ENCODE results near the gene CDH20.

Gene CDH20

DNA sequence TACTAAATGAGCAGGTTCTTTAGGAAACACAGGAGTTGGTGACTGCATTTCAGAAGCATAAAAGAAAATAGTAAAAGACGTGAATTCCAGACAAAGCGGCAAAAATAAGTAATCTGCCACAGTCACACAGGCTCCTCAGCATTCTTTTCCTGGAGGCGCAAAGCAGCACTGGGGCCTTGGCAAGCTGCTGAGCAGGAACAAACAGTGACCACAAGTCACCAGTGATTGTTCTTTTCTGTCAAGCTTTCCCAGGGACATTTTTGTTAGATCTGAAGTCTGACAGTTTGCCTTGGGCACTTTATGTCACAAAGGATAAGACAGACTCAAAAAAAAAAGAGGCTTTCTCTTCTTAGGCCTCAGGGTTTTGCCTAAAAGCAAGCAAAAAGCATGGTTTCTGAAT, 216.2 kb downstream of the CDH20 start:
- no peak overlapping the region for H3K4me3 ChIP-seq (ENCODE audit: low read length in 2 of 2)
- no peak overlapping the region for H3K27ac ChIP-seq (ENCODE audit: low read length)
- no peaks in the 10 kb centered on the region for H3K27me3 ChIP-seq (ENCODE audit: control insufficient read depth in 1 of 2, insufficient read depth in 2 of 2, low read length in 2 of 2)
- no peaks in the 10 kb centered on the region for H3K4me1 ChIP-seq (ENCODE audit: control insufficient read depth, insufficient read depth, low read length)
- no peak overlapping the region for H3K9ac ChIP-seq (ENCODE audit: low read length in 2 of 2)
- no peaks in the 10 kb centered on the region for H3K9me3 ChIP-seq (ENCODE audit: control insufficient read depth in 2 of 2, low read length in 2 of 2)
- H3K36me3 ChIP-seq (ENCODE audit: control insufficient read depth in 2 of 2, insufficient read depth in 2 of 2, low read length in 2 of 2) = no peaks in the 10 kb centered on the region

DNA sequence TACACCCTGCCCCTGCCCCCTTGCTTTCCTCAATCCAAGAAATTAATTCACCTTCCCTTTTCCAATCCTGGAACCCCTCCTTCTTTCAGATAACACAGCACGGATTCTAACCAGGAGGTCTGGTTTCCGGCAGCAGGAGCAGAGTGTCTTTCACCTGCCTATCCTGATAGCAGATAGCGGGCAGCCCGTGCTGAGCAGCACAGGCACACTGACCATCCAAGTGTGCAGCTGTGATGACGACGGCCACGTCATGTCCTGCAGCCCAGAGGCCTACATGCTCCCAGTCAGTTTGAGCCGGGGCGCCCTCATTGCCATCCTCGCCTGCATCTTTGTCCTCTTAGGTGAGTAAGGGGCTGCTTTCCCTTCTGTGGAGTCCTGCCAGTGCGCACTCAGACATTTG, 216.7 kb downstream of the CDH20 start:
- no peak overlapping the region for H3K27ac ChIP-seq (ENCODE audit: low read length)
- H3K4me3 ChIP-seq (ENCODE audit: low read length in 2 of 2) = no peak overlapping the region
- no peaks in the 10 kb centered on the region for H3K27me3 ChIP-seq (ENCODE audit: control insufficient read depth in 1 of 2, insufficient read depth in 2 of 2, low read length in 2 of 2)
- no peaks in the 10 kb centered on the region for H3K36me3 ChIP-seq (ENCODE audit: control insufficient read depth in 2 of 2, insufficient read depth in 2 of 2, low read length in 2 of 2)
- no peaks in the 10 kb centered on the region for H3K9me3 ChIP-seq (ENCODE audit: control insufficient read depth in 2 of 2, low read length in 2 of 2)
- H3K4me1 ChIP-seq (ENCODE audit: control insufficient read depth, insufficient read depth, low read length) = no peaks in the 10 kb centered on the region
- no peak overlapping the region for H3K9ac ChIP-seq (ENCODE audit: low read length in 2 of 2)

DNA sequence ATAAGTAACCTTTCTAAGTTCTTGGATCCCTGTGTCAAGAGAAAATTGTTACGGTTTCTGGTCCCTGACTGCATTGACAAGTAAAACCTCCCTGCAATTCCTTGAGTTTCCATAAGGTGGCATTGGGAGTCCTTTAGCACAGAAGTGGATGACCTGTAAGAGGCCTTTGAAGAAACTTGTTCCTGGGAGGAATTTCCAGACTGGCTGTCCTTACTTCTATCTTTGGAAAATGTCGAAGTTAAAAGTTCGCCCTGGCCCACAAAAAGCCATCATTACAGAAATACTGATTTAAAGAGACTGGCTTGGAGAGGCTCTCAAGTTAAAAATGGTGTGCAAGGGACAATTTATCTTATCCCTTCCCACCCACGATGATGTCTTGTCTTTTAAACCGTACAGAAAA, 218.4 kb downstream of the CDH20 start:
- H3K27me3 ChIP-seq (ENCODE audit: control insufficient read depth in 1 of 2, insufficient read depth in 2 of 2, low read length in 2 of 2) = no peaks in the 10 kb centered on the region
- H3K27ac ChIP-seq (ENCODE audit: low read length) = no peak overlapping the region
- no peaks in the 10 kb centered on the region for H3K9me3 ChIP-seq (ENCODE audit: control insufficient read depth in 2 of 2, low read length in 2 of 2)
- no peaks in the 10 kb centered on the region for H3K36me3 ChIP-seq (ENCODE audit: control insufficient read depth in 2 of 2, insufficient read depth in 2 of 2, low read length in 2 of 2)
- no peak overlapping the region for H3K9ac ChIP-seq (ENCODE audit: low read length in 2 of 2)
- no peak overlapping the region for H3K4me3 ChIP-seq (ENCODE audit: low read length in 2 of 2)
- H3K4me1 ChIP-seq (ENCODE audit: control insufficient read depth, insufficient read depth, low read length) = no peaks in the 10 kb centered on the region

DNA sequence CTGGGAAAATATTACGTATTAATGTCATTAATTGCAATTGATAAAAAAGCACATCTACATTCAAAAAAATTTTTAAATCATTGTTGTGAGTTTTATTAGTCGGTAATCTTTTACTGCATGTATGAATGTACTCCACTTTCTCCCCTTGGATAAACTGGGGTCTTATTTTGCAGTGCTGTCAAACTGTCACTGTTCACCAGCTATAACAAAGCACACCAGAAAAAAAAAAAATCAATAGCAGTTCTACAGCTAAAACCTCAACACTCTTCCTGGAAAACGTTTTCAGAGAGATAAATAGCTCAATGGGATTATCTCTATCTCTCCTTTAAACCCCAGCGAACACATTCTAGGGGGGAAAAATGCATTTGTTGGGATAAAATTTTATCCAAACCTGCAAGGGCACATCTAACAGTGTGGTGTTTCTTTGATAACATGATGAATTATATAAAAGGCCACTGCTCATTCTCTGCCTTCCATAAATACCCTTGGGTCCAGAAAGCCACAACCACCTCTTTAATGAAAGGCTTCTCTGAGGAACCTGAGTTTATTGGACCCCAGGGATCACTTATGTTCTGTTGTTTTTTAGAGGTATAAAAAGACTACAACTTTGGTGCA, 219.9 kb downstream of the CDH20 start:
- Histone ChIP-seq H3K4me1 (ENCODE audit: control insufficient read depth, insufficient read depth, low read length) (no peaks in the 10 kb centered on the region), H3K4me3 (ENCODE audit: low read length in 2 of 2) (no peak overlapping the region), H3K9ac (ENCODE audit: low read length in 2 of 2) (no peak overlapping the region), H3K27me3 (ENCODE audit: control insufficient read depth in 1 of 2, insufficient read depth in 2 of 2, low read length in 2 of 2) (no peaks in the 10 kb centered on the region), H3K9me3 (ENCODE audit: control insufficient read depth in 2 of 2, low read length in 2 of 2) (no peaks in the 10 kb centered on the region), H3K27ac (ENCODE audit: low read length) (no peak overlapping the region), H3K36me3 (ENCODE audit: control insufficient read depth in 2 of 2, insufficient read depth in 2 of 2, low read length in 2 of 2) (no peaks in the 10 kb centered on the region)

DNA sequence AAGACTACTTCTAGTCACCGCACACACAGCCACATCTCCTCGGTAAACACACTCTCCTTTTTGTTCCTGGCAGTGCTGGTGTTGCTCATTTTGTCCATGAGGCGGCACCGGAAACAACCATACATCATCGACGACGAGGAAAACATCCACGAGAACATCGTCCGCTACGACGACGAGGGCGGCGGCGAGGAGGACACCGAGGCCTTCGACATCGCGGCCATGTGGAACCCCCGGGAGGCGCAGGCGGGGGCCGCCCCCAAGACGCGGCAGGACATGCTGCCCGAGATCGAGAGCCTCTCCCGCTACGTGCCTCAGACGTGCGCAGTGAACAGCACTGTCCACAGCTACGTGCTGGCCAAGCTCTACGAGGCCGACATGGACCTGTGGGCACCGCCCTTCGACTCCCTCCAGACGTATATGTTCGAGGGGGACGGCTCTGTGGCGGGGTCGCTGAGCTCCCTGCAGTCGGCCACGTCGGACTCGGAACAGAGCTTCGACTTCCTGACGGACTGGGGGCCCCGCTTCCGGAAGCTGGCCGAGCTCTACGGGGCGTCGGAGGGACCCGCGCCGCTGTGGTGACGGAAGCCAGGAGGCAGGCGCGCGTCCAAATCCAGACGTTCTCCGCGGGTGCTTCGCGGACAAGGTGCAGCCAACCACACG, 221.0 kb downstream of the CDH20 start:
- Histone ChIP-seq H3K4me3 (ENCODE audit: low read length in 2 of 2) (no peak overlapping the region), H3K9ac (ENCODE audit: low read length in 2 of 2) (no peak overlapping the region), H3K4me1 (ENCODE audit: control insufficient read depth, insufficient read depth, low read length) (no peaks in the 10 kb centered on the region), H3K27ac (ENCODE audit: low read length) (no peak overlapping the region), H3K27me3 (ENCODE audit: control insufficient read depth in 1 of 2, insufficient read depth in 2 of 2, low read length in 2 of 2) (no peaks in the 10 kb centered on the region), H3K9me3 (ENCODE audit: control insufficient read depth in 2 of 2, low read length in 2 of 2) (no peaks in the 10 kb centered on the region), H3K36me3 (ENCODE audit: control insufficient read depth in 2 of 2, insufficient read depth in 2 of 2, low read length in 2 of 2) (no peaks in the 10 kb centered on the region)

DNA sequence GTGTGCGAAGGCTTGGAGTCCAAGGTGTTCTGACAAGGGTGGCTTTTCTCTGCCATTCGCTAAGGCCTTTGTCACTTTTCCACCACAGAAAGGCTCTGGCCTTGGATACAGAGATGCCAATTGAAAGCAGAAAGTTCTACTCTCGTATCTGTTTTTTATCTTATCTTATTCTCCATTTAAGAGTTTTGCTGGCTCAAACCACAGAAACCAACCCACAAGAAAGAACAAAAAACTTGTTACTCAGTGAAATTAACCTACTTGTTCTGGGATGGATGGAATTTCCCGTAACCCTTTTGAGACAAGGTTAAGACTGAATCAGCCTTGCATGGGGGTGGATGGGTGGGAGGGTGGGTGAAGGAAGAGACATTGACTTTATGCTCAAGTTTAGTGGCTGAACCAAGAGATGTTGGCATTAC, 221.7 kb downstream of the CDH20 start:
- no peak overlapping the region for H3K27ac ChIP-seq (ENCODE audit: low read length)
- no peak overlapping the region for H3K4me3 ChIP-seq (ENCODE audit: low read length in 2 of 2)
- H3K9ac ChIP-seq (ENCODE audit: low read length in 2 of 2) = no peak overlapping the region
- no peaks in the 10 kb centered on the region for H3K9me3 ChIP-seq (ENCODE audit: control insufficient read depth in 2 of 2, low read length in 2 of 2)
- H3K36me3 ChIP-seq (ENCODE audit: control insufficient read depth in 2 of 2, insufficient read depth in 2 of 2, low read length in 2 of 2) = no peaks in the 10 kb centered on the region
- no peaks in the 10 kb centered on the region for H3K27me3 ChIP-seq (ENCODE audit: control insufficient read depth in 1 of 2, insufficient read depth in 2 of 2, low read length in 2 of 2)
- no peaks in the 10 kb centered on the region for H3K4me1 ChIP-seq (ENCODE audit: control insufficient read depth, insufficient read depth, low read length)

DNA sequence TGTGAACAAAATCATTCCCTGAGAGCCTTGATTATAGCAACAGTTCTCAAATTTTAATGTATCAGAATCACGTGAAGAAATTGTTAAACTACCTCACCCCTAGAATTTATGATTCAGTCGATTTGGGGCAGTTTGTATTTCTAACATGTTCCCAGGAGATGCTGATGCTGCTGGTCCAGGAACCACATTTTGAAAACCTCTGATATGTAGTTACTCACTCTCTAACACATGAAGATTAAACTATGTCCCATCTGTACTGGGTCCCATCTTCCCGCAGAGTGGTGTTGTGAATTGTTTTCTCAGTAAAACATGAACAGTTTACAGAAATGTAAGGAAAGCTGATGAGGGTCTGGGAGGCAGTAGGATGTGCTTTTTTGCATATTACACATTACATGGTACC, 223.1 kb downstream of the CDH20 start:
- H3K27me3 ChIP-seq (ENCODE audit: control insufficient read depth in 1 of 2, insufficient read depth in 2 of 2, low read length in 2 of 2) = no peaks in the 10 kb centered on the region
- no peak overlapping the region for H3K4me3 ChIP-seq (ENCODE audit: low read length in 2 of 2)
- no peak overlapping the region for H3K9ac ChIP-seq (ENCODE audit: low read length in 2 of 2)
- H3K4me1 ChIP-seq (ENCODE audit: control insufficient read depth, insufficient read depth, low read length) = no peaks in the 10 kb centered on the region
- no peaks in the 10 kb centered on the region for H3K36me3 ChIP-seq (ENCODE audit: control insufficient read depth in 2 of 2, insufficient read depth in 2 of 2, low read length in 2 of 2)
- H3K27ac ChIP-seq (ENCODE audit: low read length) = no peak overlapping the region
- H3K9me3 ChIP-seq (ENCODE audit: control insufficient read depth in 2 of 2, low read length in 2 of 2) = no peaks in the 10 kb centered on the region

DNA sequence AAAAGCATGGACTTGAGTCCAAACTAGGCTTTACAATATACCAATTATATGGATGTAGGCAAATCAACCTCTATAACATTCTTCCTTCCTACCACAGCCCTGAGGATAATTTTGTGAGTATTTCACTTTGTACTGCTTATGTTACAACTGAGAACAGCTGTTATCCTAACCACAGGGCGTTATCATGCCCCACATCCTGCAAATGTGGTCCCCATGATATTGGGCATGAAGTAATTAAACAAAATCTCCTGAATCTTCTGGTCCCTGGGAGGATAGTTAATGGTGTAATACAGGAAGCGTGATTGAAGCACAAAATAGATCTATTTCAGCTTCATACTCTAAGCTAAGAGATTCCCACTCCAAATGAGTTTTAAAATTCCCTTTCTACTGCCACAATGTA, 223.6 kb downstream of the CDH20 start:
- Histone ChIP-seq H3K9ac (ENCODE audit: low read length in 2 of 2) (no peak overlapping the region), H3K9me3 (ENCODE audit: control insufficient read depth in 2 of 2, low read length in 2 of 2) (no peaks in the 10 kb centered on the region), H3K27me3 (ENCODE audit: control insufficient read depth in 1 of 2, insufficient read depth in 2 of 2, low read length in 2 of 2) (no peaks in the 10 kb centered on the region)

DNA sequence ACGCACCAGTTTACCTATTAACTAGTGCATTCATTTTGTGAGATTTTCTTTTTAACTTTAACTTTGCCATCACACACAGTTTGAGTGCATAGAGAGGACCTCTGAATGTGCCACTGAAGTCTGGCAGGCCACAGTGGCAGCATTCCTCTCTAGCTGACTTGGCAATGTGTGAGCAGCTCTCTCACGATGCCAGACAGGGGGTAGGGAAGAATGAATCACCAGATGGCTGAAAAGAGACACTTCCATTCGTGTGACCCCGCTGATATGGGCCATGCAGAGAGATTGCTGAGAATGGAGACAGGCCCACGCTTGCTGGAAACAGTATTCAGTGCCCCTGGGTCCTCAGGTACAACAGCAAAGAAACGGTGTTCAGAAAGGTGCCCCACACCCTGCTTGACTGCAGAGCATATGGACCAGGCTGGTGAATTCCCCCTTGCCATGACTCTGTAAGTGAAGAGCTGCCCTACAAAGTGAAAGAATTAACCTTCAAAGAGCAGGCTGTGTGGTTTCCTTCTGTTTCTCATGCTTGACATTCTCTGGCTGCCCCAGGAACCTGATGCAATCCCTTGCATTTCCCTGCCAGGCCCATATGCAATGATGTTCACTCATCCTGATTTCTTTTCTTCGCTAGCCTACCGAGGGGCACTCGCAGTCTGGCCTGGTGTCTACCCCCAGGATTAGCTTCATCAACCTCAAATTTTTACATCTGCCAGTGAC, 236.1 kb downstream of the CDH20 start:
- Histone ChIP-seq H3K4me1 (ENCODE audit: control insufficient read depth, insufficient read depth, low read length) (no peaks in the 10 kb centered on the region), H3K4me3 (ENCODE audit: low read length in 2 of 2) (no peak overlapping the region), H3K9ac (ENCODE audit: low read length in 2 of 2) (no peak overlapping the region), H3K9me3 (ENCODE audit: control insufficient read depth in 2 of 2, low read length in 2 of 2) (peaks cover 3% of the 10 kb centered on the region in 2 donors), H3K36me3 (ENCODE audit: control insufficient read depth in 2 of 2, insufficient read depth in 2 of 2, low read length in 2 of 2) (no peaks in the 10 kb centered on the region), H3K27ac (ENCODE audit: low read length) (no peak overlapping the region), H3K27me3 (ENCODE audit: control insufficient read depth in 1 of 2, insufficient read depth in 2 of 2, low read length in 2 of 2) (no peaks in the 10 kb centered on the region)

More for the DNA sequence above, 223.6 kb downstream of the CDH20 start:
- no peaks in the 10 kb centered on the region for H3K4me1 ChIP-seq (ENCODE audit: control insufficient read depth, insufficient read depth, low read length)
- H3K27ac ChIP-seq (ENCODE audit: low read length) = no peak overlapping the region
- no peak overlapping the region for H3K4me3 ChIP-seq (ENCODE audit: low read length in 2 of 2)
- H3K36me3 ChIP-seq (ENCODE audit: control insufficient read depth in 2 of 2, insufficient read depth in 2 of 2, low read length in 2 of 2) = no peaks in the 10 kb centered on the region

DNA sequence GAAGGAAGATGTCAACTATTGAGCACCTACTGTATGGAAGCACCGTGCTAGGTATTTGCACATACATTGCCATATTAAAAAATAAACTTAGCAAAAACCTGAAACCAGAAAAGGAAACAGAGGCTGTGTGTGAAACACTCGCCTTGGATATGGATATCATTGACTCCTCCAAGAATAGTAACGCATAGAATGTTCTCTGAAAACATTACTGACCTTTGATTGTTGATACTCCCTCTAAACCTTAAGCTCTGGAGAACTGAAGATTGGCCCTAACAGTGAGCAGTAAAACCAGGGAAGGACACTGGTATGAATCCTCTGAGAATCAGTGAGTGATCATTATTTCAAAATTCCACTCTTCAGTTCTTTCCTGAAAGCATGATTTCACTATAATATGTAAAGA, 236.8 kb downstream of the CDH20 start:
- H3K27ac ChIP-seq (ENCODE audit: low read length) = no peak overlapping the region
- H3K9me3 ChIP-seq (ENCODE audit: control insufficient read depth in 2 of 2, low read length in 2 of 2) = peaks cover 3% of the 10 kb centered on the region in 2 donors
- no peak overlapping the region for H3K9ac ChIP-seq (ENCODE audit: low read length in 2 of 2)
- H3K4me3 ChIP-seq (ENCODE audit: low read length in 2 of 2) = no peak overlapping the region
- no peaks in the 10 kb centered on the region for H3K4me1 ChIP-seq (ENCODE audit: control insufficient read depth, insufficient read depth, low read length)
- H3K36me3 ChIP-seq (ENCODE audit: control insufficient read depth in 2 of 2, insufficient read depth in 2 of 2, low read length in 2 of 2) = no peaks in the 10 kb centered on the region
- H3K27me3 ChIP-seq (ENCODE audit: control insufficient read depth in 1 of 2, insufficient read depth in 2 of 2, low read length in 2 of 2) = no peaks in the 10 kb centered on the region

All from stomach smooth muscle (tissue), 2 donors.